ENCODE results near the gene METTL16.

METTL16 gene

DNA sequence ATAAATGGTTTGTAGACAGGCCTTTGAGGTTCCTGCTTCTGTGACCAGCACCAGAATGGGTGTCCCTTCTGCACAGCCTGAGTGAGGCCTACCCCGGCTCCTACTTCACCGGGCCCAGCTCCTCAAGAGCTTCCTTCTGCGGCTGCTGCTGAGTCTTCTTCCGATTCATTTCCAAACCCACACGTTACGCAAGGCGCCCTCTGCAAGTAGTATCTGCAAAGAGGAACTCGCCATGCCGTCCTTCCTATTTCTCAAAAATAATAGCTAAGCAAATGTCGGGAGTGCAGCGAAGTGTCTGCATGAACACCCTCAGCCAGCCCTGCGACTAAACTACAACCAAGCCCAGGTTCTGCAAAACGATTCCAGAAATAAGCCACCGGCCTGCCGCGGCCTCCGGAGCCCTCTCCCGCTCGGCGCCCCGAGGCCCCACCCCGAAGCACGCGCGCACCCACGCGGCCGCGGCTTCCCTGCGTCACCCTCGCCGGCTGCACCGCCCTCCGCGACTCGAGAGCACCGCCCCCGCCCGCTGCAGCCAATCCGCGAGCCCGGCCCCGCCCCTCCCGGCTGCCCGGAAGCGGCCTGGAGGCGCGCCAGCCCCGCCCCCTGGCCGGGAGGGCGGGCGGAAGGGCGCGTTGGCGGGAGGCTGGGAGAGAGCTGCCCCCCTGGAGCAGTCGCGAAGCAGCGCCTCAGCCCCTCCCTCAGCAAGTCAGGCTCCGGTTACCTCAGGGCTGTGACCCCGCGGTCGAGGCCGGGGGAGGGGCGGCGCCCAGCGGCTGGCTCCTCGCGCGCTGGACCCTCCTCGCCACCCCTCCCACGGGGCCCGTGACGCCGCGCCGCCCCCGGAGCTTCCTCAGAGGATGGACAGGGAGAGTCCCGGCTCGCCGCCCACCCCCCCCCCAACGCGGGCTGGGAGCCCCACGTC lies 119.2 kb downstream of the METTL16 start:
- no peak overlapping the region for H3K27ac ChIP-seq (ENCODE audit: low read length)
- no peaks in the 10 kb centered on the region for H3K36me3 ChIP-seq (ENCODE audit: control insufficient read depth, low read depth, low read length)
- peaks cover 17% of the 10 kb centered on the region for H3K4me1 ChIP-seq (ENCODE audit: control insufficient read depth, low read depth, low read length)
- no peaks in the 10 kb centered on the region for H3K9me3 ChIP-seq (ENCODE audit: control insufficient read depth, low read depth, low read length)
- H3K9ac ChIP-seq (ENCODE audit: low read length) = peak overlapping the region; percentile 97
- peak overlapping the region; percentile 76 for H3K4me3 ChIP-seq (ENCODE audit: low read length)
- H3K27me3 ChIP-seq (ENCODE audit: control insufficient read depth, insufficient read depth, low read length) = no peaks in the 10 kb centered on the region

DNA sequence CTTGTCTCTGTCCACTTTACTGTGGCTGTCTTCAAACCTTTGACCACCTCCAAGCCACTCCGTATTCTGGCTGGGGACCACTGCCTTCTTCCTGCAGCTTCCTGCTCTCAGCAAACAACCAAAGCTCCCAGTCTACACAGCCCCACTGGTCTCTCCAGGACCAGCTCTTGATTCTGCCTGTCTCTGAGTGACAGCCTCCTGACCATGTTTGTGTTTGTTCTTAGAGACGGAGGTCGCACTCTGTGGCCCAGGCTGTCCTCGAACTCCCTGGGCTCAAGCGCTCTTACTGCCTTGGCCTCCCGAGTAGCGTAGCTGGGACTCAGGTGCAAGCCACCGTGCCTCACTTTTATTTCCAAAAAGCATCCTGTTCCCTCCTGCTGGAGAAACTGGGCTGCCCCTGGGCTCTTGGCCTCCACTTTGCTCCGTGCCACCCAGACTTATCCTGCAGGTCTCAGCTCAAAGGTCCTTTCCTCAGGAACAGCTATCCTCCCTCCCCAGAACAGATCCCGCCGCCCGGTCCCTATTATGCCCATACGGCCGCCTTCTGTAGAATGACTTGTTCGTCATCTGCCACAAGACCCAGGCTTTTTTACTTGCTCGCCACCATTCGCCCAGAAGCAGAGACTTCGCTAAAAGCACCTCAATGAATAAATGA lies 120.0 kb downstream of the METTL16 start:
- H3K36me3 ChIP-seq (ENCODE audit: control insufficient read depth, low read depth, low read length) = no peaks in the 10 kb centered on the region
- H3K9me3 ChIP-seq (ENCODE audit: control insufficient read depth, low read depth, low read length) = no peaks in the 10 kb centered on the region
- peak overlapping the region; percentile 72 for H3K4me3 ChIP-seq (ENCODE audit: low read length)
- no peaks in the 10 kb centered on the region for H3K27me3 ChIP-seq (ENCODE audit: control insufficient read depth, insufficient read depth, low read length)
- peak overlapping the region; percentile 66 for H3K9ac ChIP-seq (ENCODE audit: low read length)
- H3K4me1 ChIP-seq (ENCODE audit: control insufficient read depth, low read depth, low read length) = peaks cover 12% of the 10 kb centered on the region
- H3K27ac ChIP-seq (ENCODE audit: low read length) = no peak overlapping the region

DNA sequence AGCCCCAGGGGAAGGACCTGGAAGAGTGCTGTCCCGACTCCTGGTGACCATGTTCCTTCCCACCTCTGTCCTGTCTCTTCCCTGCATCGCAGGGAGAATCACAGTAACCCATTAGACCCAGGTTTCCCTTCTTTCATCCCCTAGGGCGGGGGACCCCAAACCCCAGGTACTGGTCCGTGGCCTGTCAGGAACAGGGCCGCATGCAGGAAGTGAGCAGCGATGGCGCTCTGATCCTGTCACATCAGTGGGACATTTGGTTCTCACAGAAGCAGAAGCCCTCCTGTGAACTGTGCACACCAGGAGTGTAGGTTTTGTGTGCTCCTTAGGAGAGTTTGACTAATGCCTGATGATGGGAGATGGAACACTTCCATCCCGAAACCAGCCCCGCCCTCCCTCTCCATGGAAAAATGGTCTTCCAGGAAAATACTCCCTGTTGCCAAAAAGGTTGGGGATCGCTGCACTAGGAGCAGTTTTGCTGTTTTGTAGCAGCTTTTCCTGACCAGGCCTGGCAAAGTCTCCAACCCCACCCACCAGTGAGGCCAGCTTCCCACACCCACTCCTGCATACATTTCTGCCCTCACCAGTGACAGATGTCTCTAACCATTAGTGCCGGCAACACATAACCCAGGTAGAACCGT lies 121.4 kb downstream of the METTL16 start:
- Histone ChIP-seq H3K9me3 (ENCODE audit: control insufficient read depth, low read depth, low read length) (no peaks in the 10 kb centered on the region), H3K27me3 (ENCODE audit: control insufficient read depth, insufficient read depth, low read length) (no peaks in the 10 kb centered on the region), H3K36me3 (ENCODE audit: control insufficient read depth, low read depth, low read length) (no peaks in the 10 kb centered on the region), H3K27ac (ENCODE audit: low read length) (no peak overlapping the region), H3K4me3 (ENCODE audit: low read length) (no peak overlapping the region), H3K9ac (ENCODE audit: low read length) (no peak overlapping the region), H3K4me1 (ENCODE audit: control insufficient read depth, low read depth, low read length) (peaks cover 8% of the 10 kb centered on the region)

DNA sequence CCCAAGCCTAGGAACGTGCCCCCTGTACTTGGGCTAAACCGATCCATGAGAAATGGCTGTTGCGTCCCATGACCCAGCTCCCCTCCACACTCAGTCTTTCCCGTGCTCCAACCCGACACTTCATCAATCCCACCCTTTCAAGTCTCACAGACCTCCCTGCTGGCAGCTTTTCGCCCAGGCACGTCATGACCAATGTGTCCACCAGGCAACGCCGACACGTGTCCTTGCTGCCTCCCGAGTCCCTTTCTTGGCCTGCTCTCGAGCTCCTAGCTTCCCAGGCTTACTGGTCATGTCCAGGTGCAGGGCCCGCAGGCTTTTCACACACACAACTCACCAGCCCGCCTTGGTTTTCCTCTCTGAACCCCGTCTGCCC lies 123.0 kb downstream of the METTL16 start:
- no peak overlapping the region for H3K27ac ChIP-seq (ENCODE audit: low read length)
- H3K4me3 ChIP-seq (ENCODE audit: low read length) = no peak overlapping the region
- no peaks in the 10 kb centered on the region for H3K27me3 ChIP-seq (ENCODE audit: control insufficient read depth, insufficient read depth, low read length)
- H3K9ac ChIP-seq (ENCODE audit: low read length) = no peak overlapping the region
- H3K36me3 ChIP-seq (ENCODE audit: control insufficient read depth, low read depth, low read length) = no peaks in the 10 kb centered on the region
- H3K9me3 ChIP-seq (ENCODE audit: control insufficient read depth, low read depth, low read length) = no peaks in the 10 kb centered on the region
- H3K4me1 ChIP-seq (ENCODE audit: control insufficient read depth, low read depth, low read length) = peaks cover 5% of the 10 kb centered on the region

DNA sequence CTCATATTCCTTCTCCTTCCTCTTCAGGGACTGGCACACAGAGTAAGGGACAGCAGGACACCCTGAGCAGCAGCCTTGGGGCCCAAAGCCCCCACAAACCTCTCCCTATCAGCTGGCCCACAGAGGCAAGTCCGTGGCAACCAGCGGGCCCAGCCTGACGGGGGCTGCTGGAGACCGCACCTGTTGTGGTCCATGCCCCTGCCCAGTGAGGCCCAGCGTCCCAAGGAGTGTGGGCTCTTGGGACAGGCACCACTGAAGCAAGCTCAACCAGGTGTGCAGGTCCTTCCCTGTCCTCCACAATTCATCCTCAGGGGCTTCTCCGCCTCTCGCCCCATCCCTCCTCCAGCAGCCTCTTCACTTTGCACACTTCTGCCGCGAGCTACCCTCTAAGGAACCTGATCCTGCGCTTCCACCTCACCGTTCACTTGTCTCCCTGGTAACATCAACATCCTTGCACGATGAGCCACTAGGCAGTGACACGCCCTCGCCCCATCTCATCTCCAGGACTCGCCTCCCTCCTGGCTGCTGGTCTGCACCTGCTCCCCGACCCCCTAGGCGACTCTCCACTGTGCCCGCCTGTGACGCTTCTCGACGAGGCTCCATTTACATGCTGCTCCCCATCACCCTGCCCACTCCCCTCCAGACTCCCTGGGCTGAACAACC lies 123.5 kb downstream of the METTL16 start:
- H3K27ac ChIP-seq (ENCODE audit: low read length) = no peak overlapping the region
- H3K4me3 ChIP-seq (ENCODE audit: low read length) = no peak overlapping the region
- H3K9me3 ChIP-seq (ENCODE audit: control insufficient read depth, low read depth, low read length) = no peaks in the 10 kb centered on the region
- no peak overlapping the region for H3K9ac ChIP-seq (ENCODE audit: low read length)
- peaks cover 5% of the 10 kb centered on the region for H3K4me1 ChIP-seq (ENCODE audit: control insufficient read depth, low read depth, low read length)
- H3K27me3 ChIP-seq (ENCODE audit: control insufficient read depth, insufficient read depth, low read length) = no peaks in the 10 kb centered on the region
- H3K36me3 ChIP-seq (ENCODE audit: control insufficient read depth, low read depth, low read length) = no peaks in the 10 kb centered on the region

DNA sequence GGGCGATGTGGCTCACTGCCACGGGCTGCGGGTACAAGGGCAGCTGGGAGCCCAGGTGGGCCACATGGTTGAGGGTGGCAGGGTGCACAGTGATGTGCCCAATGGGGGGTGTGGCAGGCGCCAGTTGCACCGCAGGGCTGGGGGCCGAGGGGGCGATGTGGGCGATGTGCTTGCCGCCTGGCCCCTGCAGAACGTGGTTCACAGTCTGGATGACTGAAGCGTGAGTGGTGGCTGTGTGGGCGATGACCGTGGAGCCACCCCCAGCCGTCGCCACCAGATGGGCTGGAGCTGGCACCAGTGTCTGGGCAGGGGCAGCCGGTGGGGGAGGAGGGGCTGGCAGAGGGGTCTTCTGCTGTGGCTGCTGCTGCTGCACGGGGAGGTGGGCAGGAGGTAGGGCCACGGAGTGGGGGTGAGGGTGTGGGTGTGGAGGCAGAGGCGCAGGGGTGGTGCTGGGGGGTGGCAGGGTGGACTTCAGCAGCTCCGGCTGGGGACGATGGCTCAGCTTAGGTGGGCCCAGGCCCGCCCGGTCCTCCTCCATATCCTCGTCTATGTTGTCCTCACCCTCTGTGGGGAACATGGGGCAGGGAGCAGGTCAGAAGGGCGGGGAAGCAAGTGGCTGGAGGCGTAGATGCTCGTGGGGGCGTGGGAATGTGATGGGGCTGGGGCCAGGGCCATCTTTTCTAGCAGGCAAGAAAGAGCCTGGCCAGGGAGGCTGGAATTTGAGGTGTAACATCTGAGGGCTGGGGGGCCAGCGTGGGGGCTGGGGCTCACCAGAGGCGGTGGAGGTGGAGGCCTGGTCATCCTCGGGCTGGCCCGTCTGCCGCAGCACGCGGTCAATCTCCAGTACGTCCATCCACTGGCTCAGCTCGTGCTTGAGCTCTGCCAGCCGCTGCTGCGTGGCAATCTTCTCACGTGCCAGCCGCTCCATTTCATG lies 124.3 kb downstream of the METTL16 start:
- no peak overlapping the region for H3K4me3 ChIP-seq (ENCODE audit: low read length)
- no peak overlapping the region for H3K9ac ChIP-seq (ENCODE audit: low read length)
- H3K9me3 ChIP-seq (ENCODE audit: control insufficient read depth, low read depth, low read length) = no peaks in the 10 kb centered on the region
- no peaks in the 10 kb centered on the region for H3K36me3 ChIP-seq (ENCODE audit: control insufficient read depth, low read depth, low read length)
- no peaks in the 10 kb centered on the region for H3K27me3 ChIP-seq (ENCODE audit: control insufficient read depth, insufficient read depth, low read length)
- peaks cover 5% of the 10 kb centered on the region for H3K4me1 ChIP-seq (ENCODE audit: control insufficient read depth, low read depth, low read length)
- no peak overlapping the region for H3K27ac ChIP-seq (ENCODE audit: low read length)

DNA sequence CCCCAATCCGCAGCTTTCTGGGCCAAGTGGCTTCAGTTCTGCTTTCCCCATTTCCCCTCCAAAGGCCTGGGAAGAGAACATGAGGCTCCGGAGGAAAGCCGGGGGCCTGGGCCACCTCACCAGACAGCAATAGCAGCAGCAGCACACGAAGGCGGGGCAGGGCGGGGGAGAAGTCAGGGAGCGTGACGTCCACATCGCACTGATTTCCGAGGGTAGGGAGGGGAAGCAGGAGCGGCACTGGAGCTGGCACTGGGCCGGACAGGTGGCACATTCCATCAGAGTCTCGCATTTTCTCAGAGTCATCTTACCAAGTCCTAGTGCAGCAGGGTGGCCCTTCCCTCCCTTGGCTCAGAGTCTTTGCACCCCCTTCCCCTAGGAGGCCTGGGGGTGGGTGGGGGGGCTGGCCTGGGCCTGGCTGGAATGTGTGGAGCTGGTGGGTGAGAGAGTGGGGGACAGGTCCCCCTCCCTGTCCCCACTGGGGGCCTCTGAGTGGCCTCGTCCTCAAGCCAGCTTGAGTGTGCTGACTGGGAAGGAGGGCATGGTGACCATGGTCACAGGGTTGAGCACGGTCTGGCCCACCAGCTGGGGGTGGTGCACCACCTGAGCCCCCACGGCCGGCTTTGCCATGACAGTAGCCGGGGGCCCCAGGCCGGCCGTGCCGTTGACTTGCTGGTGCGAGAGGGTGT lies 125.1 kb downstream of the METTL16 start:
- H3K9me3 ChIP-seq (ENCODE audit: control insufficient read depth, low read depth, low read length) = no peaks in the 10 kb centered on the region
- H3K4me1 ChIP-seq (ENCODE audit: control insufficient read depth, low read depth, low read length) = peaks cover 5% of the 10 kb centered on the region
- H3K27me3 ChIP-seq (ENCODE audit: control insufficient read depth, insufficient read depth, low read length) = no peaks in the 10 kb centered on the region
- H3K4me3 ChIP-seq (ENCODE audit: low read length) = no peak overlapping the region
- H3K36me3 ChIP-seq (ENCODE audit: control insufficient read depth, low read depth, low read length) = no peaks in the 10 kb centered on the region
- no peak overlapping the region for H3K9ac ChIP-seq (ENCODE audit: low read length)
- no peak overlapping the region for H3K27ac ChIP-seq (ENCODE audit: low read length)

DNA sequence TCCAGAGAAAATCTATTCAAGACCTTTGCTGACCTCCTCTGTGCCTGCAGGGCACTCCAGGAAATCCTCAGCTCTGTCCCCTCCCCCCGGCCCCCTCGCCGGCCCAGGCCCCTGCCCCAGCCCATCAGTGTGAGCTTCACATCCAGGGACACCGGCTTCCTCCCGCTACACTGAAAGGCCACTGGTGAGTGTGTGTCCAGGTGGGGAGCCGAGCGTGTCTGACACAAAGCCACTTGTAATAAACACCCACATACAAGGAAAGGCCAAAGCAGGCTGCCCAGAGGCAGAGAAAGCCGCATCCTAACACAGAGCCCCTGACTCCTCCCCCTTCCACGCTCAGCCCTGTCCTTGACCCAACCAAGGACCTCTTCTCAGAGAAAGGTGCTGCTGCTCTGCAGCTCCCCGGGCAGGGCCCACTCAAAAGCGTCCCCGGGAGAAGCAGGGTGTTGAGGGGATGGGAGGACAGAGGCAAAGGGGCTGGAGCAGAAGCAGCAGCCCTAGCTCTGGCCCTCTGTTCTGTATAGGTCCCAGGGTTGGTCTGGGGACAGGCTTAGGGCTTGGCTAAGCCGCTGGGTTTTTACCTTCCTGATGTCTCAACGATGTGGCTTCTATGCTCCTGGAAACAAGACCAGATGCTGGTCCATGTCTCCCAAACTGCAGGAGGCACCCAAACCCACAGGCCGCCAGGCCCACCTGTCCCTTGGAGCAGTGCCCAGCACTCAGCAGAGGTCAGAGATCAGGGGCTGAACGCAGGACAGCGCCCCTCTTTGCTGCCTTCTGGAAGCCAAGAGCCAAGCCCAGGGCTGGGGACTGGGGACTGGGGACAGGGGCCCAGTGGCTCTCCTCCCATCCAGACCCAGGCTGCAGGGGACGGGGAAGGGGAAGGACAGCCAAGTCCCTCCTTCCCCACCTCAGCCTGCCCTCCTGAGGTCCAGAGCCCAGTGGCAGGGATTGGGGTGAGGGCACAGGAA lies 126.2 kb downstream of the METTL16 start:
- Histone ChIP-seq H3K36me3 (ENCODE audit: control insufficient read depth, low read depth, low read length) (no peaks in the 10 kb centered on the region), H3K4me1 (ENCODE audit: control insufficient read depth, low read depth, low read length) (peaks cover 5% of the 10 kb centered on the region), H3K9ac (ENCODE audit: low read length) (no peak overlapping the region), H3K27ac (ENCODE audit: low read length) (no peak overlapping the region), H3K4me3 (ENCODE audit: low read length) (no peak overlapping the region), H3K9me3 (ENCODE audit: control insufficient read depth, low read depth, low read length) (no peaks in the 10 kb centered on the region), H3K27me3 (ENCODE audit: control insufficient read depth, insufficient read depth, low read length) (no peaks in the 10 kb centered on the region)

DNA sequence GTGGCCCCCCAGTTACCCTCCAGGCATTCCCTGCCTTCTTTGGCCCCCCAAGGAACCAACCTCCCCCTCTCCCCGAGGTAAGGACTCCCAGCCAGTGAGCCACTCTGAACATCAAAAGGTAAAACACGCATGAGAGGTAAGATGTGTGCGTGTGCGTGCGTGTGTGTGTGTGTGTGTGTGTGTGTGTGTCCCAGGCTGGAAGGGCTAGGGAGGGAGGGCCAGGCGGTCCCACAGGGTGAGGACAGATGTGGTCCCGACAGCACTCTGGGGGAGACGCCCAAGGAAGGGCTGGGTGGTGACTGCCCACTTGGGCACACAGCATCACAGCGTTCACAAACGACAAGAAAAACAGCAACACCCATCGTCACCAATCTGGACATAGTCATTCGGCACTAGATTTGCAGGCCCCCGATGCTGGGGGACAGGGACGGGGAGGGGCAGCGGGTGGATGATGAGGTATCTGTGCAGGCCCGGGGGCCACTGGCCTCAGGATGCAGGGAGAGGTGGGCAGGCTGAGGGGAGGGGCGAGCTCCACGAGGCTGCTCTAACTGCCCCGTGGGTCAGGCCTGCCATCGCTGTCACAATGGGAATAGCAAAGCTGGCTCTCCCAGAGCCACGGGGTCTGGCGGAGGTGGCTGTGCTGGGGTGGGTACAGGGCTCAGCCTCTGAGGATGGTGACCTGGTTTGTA lies 127.1 kb downstream of the METTL16 start:
- peaks cover 5% of the 10 kb centered on the region for H3K4me1 ChIP-seq (ENCODE audit: control insufficient read depth, low read depth, low read length)
- H3K9ac ChIP-seq (ENCODE audit: low read length) = no peak overlapping the region
- H3K27me3 ChIP-seq (ENCODE audit: control insufficient read depth, insufficient read depth, low read length) = no peaks in the 10 kb centered on the region
- no peaks in the 10 kb centered on the region for H3K9me3 ChIP-seq (ENCODE audit: control insufficient read depth, low read depth, low read length)
- no peaks in the 10 kb centered on the region for H3K36me3 ChIP-seq (ENCODE audit: control insufficient read depth, low read depth, low read length)
- H3K27ac ChIP-seq (ENCODE audit: low read length) = no peak overlapping the region
- no peak overlapping the region for H3K4me3 ChIP-seq (ENCODE audit: low read length)

Data from iPS-18a (cell line).